Heart left ventricle (tissue), 16 donors: Measurements from ENCODE around the gene SUSD5. TPM values are rescaled to one million over a fixed set of nuclear protein-coding genes. Genes with fewer than 3 reads are reported as not detected.
A peak's percentile ranks its signal among the peaks of the same experiment; 100 is the strongest.
"Not testable (repeated sequence)": the region's sequence is repeated elsewhere in the genome, so short reads cannot be mapped to it uniquely, and the experiment has no call there.

Experiments used
- ATAC-seq, 4 donors: fragments of 200-7000 bp; cut with Tn5 transposase; one replicate each; pipeline ENCODE4 v1.9.1; 2020 to 2022; ENCODE audit warnings: moderate library complexity in 4 of 4, mild to moderate bottlenecking in 3 of 4, moderate number of reproducible peaks in 1 of 4
- DNase-seq, 5 donors: peaks; one replicate each; pipeline ENCODE4 v3.0.0-alpha.2; 2020
- H3K27ac ChIP-seq, 12 donors: fragments of 200-600 bp; sonication (generic) in 4 of 12; one replicate each; pipeline versions ENCODE4 v1.5.0 to v1.8.0; 2016 to 2022; ENCODE audit warnings: mild to moderate bottlenecking in 2 of 12
- H3K27me3 ChIP-seq, 9 donors: fragments of 200-600 bp; sonication (generic) in 2 of 9; one replicate each; pipeline versions ENCODE4 v1.5.1 to v1.8.0; 2016 to 2022; ENCODE audit warnings: mild to moderate bottlenecking in 3 of 9
- H3K36me3 ChIP-seq, 9 donors: fragments of 200-600 bp; sonication (generic) in 2 of 9; one replicate each; pipeline versions ENCODE4 v1.5.0 to v1.8.0; 2018 to 2022; ENCODE audit warnings: mild to moderate bottlenecking in 2 of 9
- H3K4me1 ChIP-seq, 12 donors: fragments of 200-600 bp; sonication (generic) in 4 of 12; one replicate each; pipeline versions ENCODE4 v1.5.0 to v1.8.0; 2016 to 2022; ENCODE audit warnings: mild to moderate bottlenecking in 3 of 12
- H3K4me3 ChIP-seq, 12 donors: fragments of 200-600 bp; sonication (generic) in 4 of 12; one replicate each; pipeline versions ENCODE4 v1.5.0 to v1.8.0; 2017 to 2022; ENCODE audit warnings: mild to moderate bottlenecking in 9 of 12, moderate library complexity in 4 of 12
- H3K9me3 ChIP-seq, 12 donors: fragments of 200-600 bp; sonication (generic) in 4 of 12; one replicate each; pipeline versions ENCODE4 v1.5.0 to v1.8.0; 2016 to 2022; ENCODE audit warnings: mild to moderate bottlenecking in 1 of 12
- POLR2A ChIP-seq, 2 donors: fragments of 450-650 bp; IDR thresholded peaks; one replicate each; pipeline ENCODE4 v1.6.1; 2017; ENCODE audit warnings: antibody characterized with exemption in 2 of 2, mild to moderate bottlenecking in 2 of 2, moderate library complexity in 2 of 2
- WGBS, 4 donors: extraction: QIAGEN DNeasy Blood & Tissue Kit in 2 of 4; methylation state at CpG; one replicate each; pipeline versions ENCODE4 v1.1.5 to v1.1.7; 2013 to 2018; 5-methylcytosine and 5-hydroxymethylcytosine counted together
- intact Hi-C, 10 donors: fragments of 100-400 bp; cut with DNase I; formaldehyde crosslinking; loops; one replicate each; pipeline versions ENCODE4 v1.11.1 to v1.14.2; 2022
- polyA plus RNA-seq, 2 donors: library from polyadenylated mRNA; stranded (reverse); fragments of 200-250 nt; gene quantifications; one replicate each; pipeline ENCODE4 v1.2.3, GENCODE V29; 2013
- total RNA-seq, 9 donors: library from RNA; depleted of rRNA in 2 of 9; stranded (reverse); fragments of >200 nt in 2 of 9; fragmentation: NEBNext Ultra II Directional in 3 of 9; extraction: Animal tissue kit (Norgen Biotek cat#: 25700) in 3 of 9; gene quantifications; one replicate each; pipeline versions ENCODE4 v1.1.0 to v1.2.4, GENCODE V29; 2016 to 2023
- TF ChIP-seq, protein P1 (sequence below), 12 donors: fragments of 200-600 bp; sonication (generic) in 4 of 12; IDR thresholded peaks; one replicate each; pipeline versions ENCODE4 v1.5.0 to v1.8.0; 2018 to 2022; ENCODE audit warnings: antibody characterized with exemption in 12 of 12, mild to moderate bottlenecking in 5 of 12
- donor health status: ischemic (EF 13 %, LVEDD 7.1; RV severe dilation, severe dysfunction).
- donor health status: healthy with polysubstance abuse.
- donor health status: DM: no; HTN: yes; CAD: no.
- donor health status: DM: no; HTN: no; CAD: no.
- donor health status: ischemic (EF 25% LVEDD 6.9; RV normal size, moderate dysfunction).
- donor health status: ischemic (EF 25% LVEDD 5.7; RV mildly dilated, moderate dysfunction).
- donor health status: healthy.
- donor health status: DM: yes; HTN: yes; CAD: no.
- donor health status: ischemic (EF 35%, LVEDD 5.7; RV mildly dilated, moderate dysfunction).
- donor health status: nonischemic (EF 11% LVEDD 7.7; RV severe dilation, severe dysfunction).
- donor health status: DM: yes; HTN: yes; CAD: no.
- donor health status: PGD.
- donor health status: ischemic (EF 29% LVEDD 5.4; RV normal size, mild dysfunction).
- donor health status: nonischemic (EF 23%, LVEDD 6.1; RV moderate dilation, normal function).

Gene SUSD5
- total and polyA plus RNA-seq, 11 donors = 0.49 to 20.3 (median 1.1) TPM

DNA sequence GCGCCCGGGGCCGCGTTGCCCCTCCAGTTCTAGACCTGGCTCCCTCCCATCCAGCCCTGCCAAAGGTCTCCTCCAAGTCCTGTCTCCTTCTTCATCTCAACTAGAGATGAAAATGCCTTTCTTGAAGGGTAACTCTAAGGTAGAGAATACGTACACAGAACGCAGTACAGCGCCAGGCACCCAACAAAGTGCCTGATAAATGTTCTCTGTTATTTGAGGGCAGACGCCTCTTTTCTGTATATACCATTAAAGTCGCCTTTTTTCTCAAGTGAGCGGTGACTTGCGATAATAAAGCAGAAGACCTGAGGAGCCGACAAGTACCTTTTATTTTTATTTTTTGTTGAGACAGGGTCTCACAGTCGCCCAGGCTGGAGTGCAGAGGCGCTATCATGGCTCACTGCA lies 104.0 kb downstream of the SUSD5 start:
- ATAC-seq = peak in 1 of 4 donors; percentile 2
- intact Hi-C loops = loop anchor here in 3 of 10 donors (2.0 to 10.0 kb wide), 2 partner anchors 18 to 680 kb away; partner anchors contain the start of genes GLB1 (in 2 of the 3), TMPPE (in 2 of the 3) and PDCD6IP (in 1 of the 3)
- WGBS, 4 donors = 50 to 67% (median 52%) methylated on average over 10 to 14 of the region's 14 CpGs
- no peak for TF ChIP-seq POLR2A (IDR thresholded peaks at IDR 0.05)
- TF ChIP-seq, protein P1, sequence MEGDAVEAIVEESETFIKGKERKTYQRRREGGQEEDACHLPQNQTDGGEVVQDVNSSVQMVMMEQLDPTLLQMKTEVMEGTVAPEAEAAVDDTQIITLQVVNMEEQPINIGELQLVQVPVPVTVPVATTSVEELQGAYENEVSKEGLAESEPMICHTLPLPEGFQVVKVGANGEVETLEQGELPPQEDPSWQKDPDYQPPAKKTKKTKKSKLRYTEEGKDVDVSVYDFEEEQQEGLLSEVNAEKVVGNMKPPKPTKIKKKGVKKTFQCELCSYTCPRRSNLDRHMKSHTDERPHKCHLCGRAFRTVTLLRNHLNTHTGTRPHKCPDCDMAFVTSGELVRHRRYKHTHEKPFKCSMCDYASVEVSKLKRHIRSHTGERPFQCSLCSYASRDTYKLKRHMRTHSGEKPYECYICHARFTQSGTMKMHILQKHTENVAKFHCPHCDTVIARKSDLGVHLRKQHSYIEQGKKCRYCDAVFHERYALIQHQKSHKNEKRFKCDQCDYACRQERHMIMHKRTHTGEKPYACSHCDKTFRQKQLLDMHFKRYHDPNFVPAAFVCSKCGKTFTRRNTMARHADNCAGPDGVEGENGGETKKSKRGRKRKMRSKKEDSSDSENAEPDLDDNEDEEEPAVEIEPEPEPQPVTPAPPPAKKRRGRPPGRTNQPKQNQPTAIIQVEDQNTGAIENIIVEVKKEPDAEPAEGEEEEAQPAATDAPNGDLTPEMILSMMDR (IDR thresholded peaks at IDR 0.05) = no peak
- DNase-seq = no peak
- Histone ChIP-seq H3K27ac (peak overlapping the region; percentile 34 to 99 (median 97)), H3K4me1 (peaks cover 0 to 44% (median 23%) of the 10 kb centered on the region in 12 donors), H3K36me3 (peaks cover 0 to 2% (median 0%) of the 10 kb centered on the region in 9 donors), H3K4me3 (peak overlapping the region; percentile 57 to 98 (median 86)), H3K9me3 (no peaks in the 10 kb centered on the region), H3K27me3 (no peaks in the 10 kb centered on the region)

DNA sequence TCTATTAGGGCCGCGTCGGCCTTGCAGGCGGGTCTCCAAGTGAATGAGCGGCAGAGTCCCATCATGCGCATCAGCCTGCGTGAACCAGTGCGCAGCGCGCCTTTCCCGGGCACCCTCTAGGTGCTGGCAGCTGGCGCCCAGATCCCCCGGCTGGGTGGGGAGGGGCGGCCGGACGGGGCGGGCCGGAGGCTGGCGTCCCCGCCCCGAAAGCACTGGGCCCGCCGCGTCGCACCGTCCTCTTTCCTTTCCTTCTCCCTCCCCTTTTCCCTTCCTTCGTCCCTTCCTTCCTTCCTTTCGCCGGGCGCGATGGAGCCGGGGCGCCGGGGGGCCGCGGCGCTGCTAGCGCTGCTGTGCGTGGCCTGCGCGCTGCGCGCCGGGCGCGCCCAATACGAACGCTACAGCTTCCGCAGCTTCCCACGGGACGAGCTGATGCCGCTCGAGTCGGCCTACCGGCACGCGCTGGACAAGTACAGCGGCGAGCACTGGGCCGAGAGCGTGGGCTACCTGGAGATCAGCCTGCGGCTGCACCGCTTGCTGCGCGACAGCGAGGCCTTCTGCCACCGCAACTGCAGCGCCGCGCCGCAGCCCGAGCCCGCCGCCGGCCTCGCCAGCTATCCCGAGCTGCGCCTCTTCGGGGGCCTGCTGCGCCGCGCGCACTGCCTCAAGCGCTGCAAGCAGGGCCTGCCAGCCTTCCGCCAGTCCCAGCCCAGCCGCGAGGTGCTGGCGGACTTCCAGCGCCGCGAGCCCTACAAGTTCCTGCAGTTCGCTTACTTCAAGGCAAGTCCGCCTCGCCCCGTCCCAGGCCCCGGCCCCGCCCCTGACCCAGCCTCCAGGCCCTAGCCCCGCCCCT lies 104.6 kb downstream of the SUSD5 start, which contains the start of gene CRTAP:
Gene CRTAP (plus strand): TSS at position 243 of the 850 bp plus-strand sequence. CDS start 64 bp downstream, at position 307.
- ATAC-seq (peak; percentile 93 to 96 (median 96)), DNase-seq (peak; percentile 95 to 99 (median 98))
- intact Hi-C loops = loop anchor here in 5 of 10 donors (1.0 to 10.0 kb wide), 3 partner anchors 17 to 681 kb away; partner anchors contain the start of genes GLB1 (in 5 of the 5), TMPPE (in 5 of the 5) and PDCD6IP (in 1 of the 5)
- Histone ChIP-seq H3K27ac (peak within 1 kb of the TSS; percentile 80 to 99 (median 97)), H3K4me1 (peaks cover 0 to 44% (median 21%) of the 10 kb centered on the region in 12 donors), H3K4me3 (peak within 1 kb of the TSS; percentile 57 to 98 (median 86)), H3K36me3 (peaks cover 0 to 2% (median 0%) of the 10 kb centered on the region in 9 donors), H3K27me3 (no peaks in the 10 kb centered on the region), H3K9me3 (no peaks in the 10 kb centered on the region)
- peak in 1 of 2 donors; percentile 28 for TF ChIP-seq POLR2A (IDR thresholded peaks at IDR 0.05)
- TF ChIP-seq, protein P1 (IDR thresholded peaks at IDR 0.05) = peak in 4 of 12 donors; percentile 3 to 30 (median 8)
- 0 to 1% (median 1%) methylated on average over 31 to 98 of the region's 98 CpGs for WGBS, 4 donors

GRCh38 chr3:33111581-33111980 lies 107.0 kb downstream of the SUSD5 start:
- H3K27ac ChIP-seq = no peak overlapping the region
- intact Hi-C loops = loop anchor here in 1 of 10 donors (10.0 kb wide), 1 partner anchor 683 kb away; the partner anchor contains the start of gene PDCD6IP
- no peaks in the 10 kb centered on the region for H3K27me3 ChIP-seq
- H3K9me3 ChIP-seq = no peaks in the 10 kb centered on the region
- H3K4me3 ChIP-seq = no peak overlapping the region
- DNase-seq = no peak
- H3K4me1 ChIP-seq = peaks cover 0 to 35% (median 19%) of the 10 kb centered on the region in 12 donors
- no peak for ATAC-seq
- WGBS, 4 donors = 95 to 98% (median 96%) methylated on average over 8 of the region's 8 CpGs
- no peak for TF ChIP-seq POLR2A (IDR thresholded peaks at IDR 0.05)
- TF ChIP-seq, protein P1 (IDR thresholded peaks at IDR 0.05) = no peak
- H3K36me3 ChIP-seq = no peaks in the 10 kb centered on the region

GRCh38 chr3:33106854-33107253 lies 111.8 kb downstream of the SUSD5 start:
- 90 to 95% (median 92%) methylated on average over 2 of the region's 2 CpGs for WGBS, 4 donors
- H3K9me3 ChIP-seq, H3K27me3 ChIP-seq, DNase-seq, ATAC-seq, H3K4me1 ChIP-seq, H3K4me3 ChIP-seq, H3K36me3 ChIP-seq, intact Hi-C loops, H3K27ac ChIP-seq: not testable (repeated sequence)
